ENCODE results near the gene CAB39L. TPM values are rescaled to one million over a fixed set of nuclear protein-coding genes. Genes with fewer than 3 reads are reported as not detected.

Gene CAB39L
- polyA plus RNA-seq, 1 donor from 2014 or later, result 40.3 TPM

GRCh38 chr13:49323344-49323743, 120.5 kb downstream of the CAB39L start:
- Histone ChIP-seq H3K4me2 (ENCODE audit: low read length) (no peak overlapping the region), H3K4me3 (ENCODE audit: low read length) (no peak overlapping the region), H3K9me2 (ENCODE audit: insufficient read depth, low read length) (no peaks in the 10 kb centered on the region), H3K27me3 (ENCODE audit: insufficient read depth, low read depth, low read length) (no peaks in the 10 kb centered on the region), H3K36me3 (ENCODE audit: insufficient read depth, low read length) (no peaks in the 10 kb centered on the region), H3K9me3 (ENCODE audit: low read length) (no peaks in the 10 kb centered on the region), H3K27ac (ENCODE audit: low read length) (no peak overlapping the region), H2AFZ (ENCODE audit: low read depth, low read length) (no peak overlapping the region), H3K79me2 (replicated peaks; ENCODE audit: insufficient read depth, low read length) (no peaks in the 10 kb centered on the region), H3K9ac (ENCODE audit: low read length) (no peak overlapping the region), H3F3A (ENCODE audit: insufficient read depth, low read length, poor library complexity, severe bottlenecking) (no peaks in the 10 kb centered on the region), H4K20me1 (ENCODE audit: insufficient read depth) (peaks cover under 1% of the 10 kb centered on the region)
- TF ChIP-seq RAD21 (conservative IDR thresholded peaks at IDR 0.05) (no peak), REST (IDR thresholded peaks at IDR 0.05; ENCODE audit: borderline replicate concordance) (no peak), POLR2AphosphoS5 (IDR thresholded peaks at IDR 0.05) (no peak), SMC3 (conservative IDR thresholded peaks at IDR 0.05; ENCODE audit: poor library complexity) (no peak), CTCF (IDR thresholded peaks at IDR 0.05; ENCODE audit: poor library complexity, severe bottlenecking) (no peak), EZH2 (IDR thresholded peaks at IDR 0.05; ENCODE audit: borderline replicate concordance, insufficient read depth, low read length, poor library complexity, severe bottlenecking) (no peak)

- Histone ChIP-seq H3K79me2 (replicated peaks; ENCODE audit: insufficient read depth, low read length) (no peaks in the 10 kb centered on the region), H4K20me1 (ENCODE audit: insufficient read depth) (no peaks in the 10 kb centered on the region), H3F3A (ENCODE audit: insufficient read depth, low read length, poor library complexity, severe bottlenecking) (no peaks in the 10 kb centered on the region), H3K9me3 (ENCODE audit: low read length) (no peaks in the 10 kb centered on the region), H3K27ac (ENCODE audit: low read length) (no peak overlapping the region), H3K9me2 (ENCODE audit: insufficient read depth, low read length) (no peaks in the 10 kb centered on the region), H3K4me2 (ENCODE audit: low read length) (no peak overlapping the region), H3K36me3 (ENCODE audit: insufficient read depth, low read length) (no peaks in the 10 kb centered on the region), H3K9ac (ENCODE audit: low read length) (no peak overlapping the region), H3K27me3 (ENCODE audit: insufficient read depth, low read depth, low read length) (no peaks in the 10 kb centered on the region), H2AFZ (ENCODE audit: low read depth, low read length) (no peak overlapping the region), H3K4me3 (ENCODE audit: low read length) (no peak overlapping the region)
- no peak for TF ChIP-seq POLR2AphosphoS5 (IDR thresholded peaks at IDR 0.05)
These were observed 121.2 kb downstream of the CAB39L start for GRCh38 chr13:49322702-49323101.

GRCh38 chr13:49320975-49321374, 122.9 kb downstream of the CAB39L start:
- Histone ChIP-seq H3K27me3 (ENCODE audit: insufficient read depth, low read depth, low read length) (no peaks in the 10 kb centered on the region), H2AFZ (ENCODE audit: low read depth, low read length) (no peak overlapping the region), H4K20me1 (ENCODE audit: insufficient read depth) (no peaks in the 10 kb centered on the region), H3K9me3 (ENCODE audit: low read length) (no peaks in the 10 kb centered on the region), H3K4me3 (ENCODE audit: low read length) (no peak overlapping the region), H3K36me3 (ENCODE audit: insufficient read depth, low read length) (no peaks in the 10 kb centered on the region), H3F3A (ENCODE audit: insufficient read depth, low read length, poor library complexity, severe bottlenecking) (no peaks in the 10 kb centered on the region), H3K79me2 (replicated peaks; ENCODE audit: insufficient read depth, low read length) (no peaks in the 10 kb centered on the region), H3K27ac (ENCODE audit: low read length) (no peak overlapping the region), H3K9me2 (ENCODE audit: insufficient read depth, low read length) (no peaks in the 10 kb centered on the region), H3K4me2 (ENCODE audit: low read length) (no peak overlapping the region), H3K9ac (ENCODE audit: low read length) (no peak overlapping the region)
- TF ChIP-seq EP300 (conservative IDR thresholded peaks at IDR 0.05; ENCODE audit: poor library complexity, severe bottlenecking) (no peak), SMC3 (conservative IDR thresholded peaks at IDR 0.05; ENCODE audit: poor library complexity) (no peak), TAF1 (IDR thresholded peaks at IDR 0.05; ENCODE audit: low read depth) (no peak), EZH2 (IDR thresholded peaks at IDR 0.05; ENCODE audit: borderline replicate concordance, insufficient read depth, low read length, poor library complexity, severe bottlenecking) (no peak), RAD21 (conservative IDR thresholded peaks at IDR 0.05) (no peak), REST (IDR thresholded peaks at IDR 0.05; ENCODE audit: borderline replicate concordance) (no peak), CTCF (IDR thresholded peaks at IDR 0.05; ENCODE audit: poor library complexity, severe bottlenecking) (no peak), MXI1 (conservative IDR thresholded peaks at IDR 0.05; ENCODE audit: poor library complexity, severe bottlenecking) (no peak), POLR2AphosphoS5 (IDR thresholded peaks at IDR 0.05) (no peak)
